Stimulated activated CD8-positive, alpha-beta memory T cell treated with anti-CD3 and anti-CD28 coated beads, Interleukin-7, amount 100 ng/mL, for 24 hours (primary cell): ENCODE measurements around the gene KCNG2.

Experiments used
- DNase-seq: peaks from one replicate; pipeline ENCODE4 v3.0.0-alpha.2; 2020; ENCODE audit warnings: low read depth

KCNG2 gene

DNA sequence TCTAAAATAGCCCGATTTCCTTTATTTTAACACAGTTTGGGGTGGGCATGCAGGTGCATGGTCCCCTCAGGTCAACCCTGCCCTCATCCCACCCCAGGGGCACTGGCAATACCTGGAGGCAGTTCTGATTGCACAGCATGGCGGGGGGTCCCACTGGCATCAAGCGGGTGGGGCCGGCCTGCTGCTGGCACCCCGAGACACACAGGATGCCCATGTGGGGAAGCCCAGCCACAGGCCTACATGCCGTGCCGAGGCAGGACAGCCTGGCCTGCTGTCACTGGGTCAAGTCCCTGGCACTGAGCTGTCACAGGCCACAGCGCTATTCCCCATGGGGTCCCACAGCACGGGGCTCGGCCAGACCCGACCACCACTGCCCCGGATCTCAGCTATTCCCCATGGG is 11.9 kb upstream of the KCNG2 start:
- DNase-seq: no peak

DNA sequence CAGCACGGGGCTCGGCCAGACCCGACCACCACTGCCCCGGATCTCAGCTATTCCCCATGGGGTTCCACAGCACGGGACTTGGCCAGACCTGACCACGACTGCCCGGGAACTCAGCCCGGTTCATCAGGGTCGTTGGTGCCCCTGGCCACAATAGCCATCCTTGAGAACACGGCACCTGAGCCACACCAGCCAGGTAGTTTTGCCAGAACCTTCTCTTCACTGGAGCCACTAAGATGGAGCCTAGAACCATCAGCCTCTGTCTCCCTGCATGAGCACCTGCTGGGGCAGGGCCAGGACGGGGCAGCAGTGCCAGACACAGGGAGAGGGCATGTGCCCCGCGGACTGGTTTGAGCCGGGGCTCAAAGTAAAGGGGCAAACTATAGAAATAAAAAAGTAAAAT is 11.4 kb upstream of the KCNG2 start:
- no peak for DNase-seq

DNA sequence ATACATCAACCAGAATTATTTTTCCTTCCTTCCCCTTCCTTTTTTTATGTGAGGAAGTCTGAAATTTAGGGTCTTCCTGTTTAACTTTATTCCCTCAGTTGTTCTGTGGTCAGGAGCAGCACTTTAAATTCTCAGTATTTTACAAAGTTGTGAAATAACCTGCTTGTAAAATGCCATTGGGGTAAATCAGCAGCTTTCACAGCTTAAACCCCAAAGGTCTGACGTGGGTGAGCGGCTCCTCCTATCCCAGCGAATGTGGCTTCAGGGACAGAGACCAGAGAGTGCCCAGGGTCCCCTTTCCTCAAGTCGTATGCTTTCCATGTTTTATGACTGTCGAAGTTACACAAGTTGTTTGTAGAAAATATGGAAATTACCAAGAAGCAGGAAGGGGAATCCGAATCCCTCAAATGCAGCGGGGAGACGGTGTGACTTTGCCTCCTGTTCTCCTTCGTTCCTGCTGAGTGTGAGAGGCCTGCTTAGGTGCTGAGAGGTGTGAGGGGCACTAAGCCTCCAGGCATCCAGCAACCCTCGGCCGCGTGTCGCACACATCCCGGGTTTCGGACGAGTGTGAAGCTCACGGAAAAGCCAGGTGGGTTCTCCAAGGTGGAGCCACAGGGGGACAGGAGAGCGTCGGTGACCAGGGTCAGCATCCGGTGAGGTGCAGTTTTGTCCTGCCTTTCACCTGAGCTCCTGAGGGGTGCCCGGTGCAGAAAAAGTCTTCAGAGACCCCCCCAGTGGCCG is 10.8 kb upstream of the KCNG2 start:
- DNase-seq: no peak

DNA sequence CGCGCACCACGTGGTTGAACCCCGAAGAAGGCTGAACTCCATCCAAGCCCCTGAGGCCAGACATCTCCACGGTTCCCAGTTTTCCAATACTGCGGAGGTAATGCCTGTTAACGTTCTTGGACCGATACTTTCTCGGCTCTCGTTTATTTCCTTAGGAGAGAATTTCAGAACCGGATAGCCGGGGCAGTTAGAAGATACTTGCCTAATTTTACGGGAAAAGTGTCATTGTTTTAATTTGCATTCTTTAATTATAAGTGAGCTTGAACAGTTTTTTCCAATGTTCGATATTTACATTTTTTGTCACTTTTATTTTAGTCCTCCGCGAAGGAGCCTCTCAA is 10.2 kb upstream of the KCNG2 start:
- no peak for DNase-seq

DNA sequence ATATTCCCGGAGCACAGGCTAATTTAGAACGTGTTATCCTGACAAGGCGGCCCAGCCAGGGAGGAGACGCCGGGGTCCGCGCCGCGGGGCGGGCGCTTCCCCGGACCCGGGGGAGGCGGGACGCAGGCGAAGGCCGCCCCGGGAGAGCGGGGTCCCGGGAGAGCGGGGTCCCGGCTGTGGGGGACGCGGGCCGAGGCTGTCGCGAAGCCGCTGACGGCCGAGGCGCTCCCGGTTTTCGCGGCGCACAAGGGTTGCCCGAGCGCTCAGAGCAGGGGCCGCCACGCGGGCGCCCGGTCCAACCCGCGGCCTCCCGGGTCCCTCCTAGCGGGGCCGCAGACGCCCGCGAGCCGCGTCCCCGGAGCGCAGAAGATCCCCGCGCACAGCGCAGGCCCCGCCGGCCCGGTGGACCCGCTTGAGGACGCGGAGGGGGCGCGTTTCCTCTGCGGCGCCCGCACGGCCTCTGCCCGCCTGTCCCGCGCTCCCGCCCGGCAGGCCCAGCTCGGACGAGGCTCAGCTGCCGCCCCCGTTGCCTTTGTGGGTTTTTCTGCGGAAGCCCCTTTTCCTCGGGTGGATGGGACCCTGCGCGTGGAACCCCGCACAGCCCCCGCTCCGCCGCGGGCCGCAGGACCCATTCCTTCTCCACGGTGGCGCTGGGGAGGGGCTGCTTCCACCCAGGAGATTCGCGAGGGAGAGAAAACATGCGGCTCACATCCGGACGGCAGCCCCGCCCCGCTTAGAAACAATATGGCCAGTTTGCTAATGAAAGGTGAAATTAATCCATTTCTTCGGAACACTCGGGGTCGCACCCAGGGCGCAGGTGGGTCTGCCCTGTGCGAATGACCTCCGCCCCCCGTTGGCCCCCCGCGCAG is 9.6 kb upstream of the KCNG2 start:
- DNase-seq: no peak

DNA sequence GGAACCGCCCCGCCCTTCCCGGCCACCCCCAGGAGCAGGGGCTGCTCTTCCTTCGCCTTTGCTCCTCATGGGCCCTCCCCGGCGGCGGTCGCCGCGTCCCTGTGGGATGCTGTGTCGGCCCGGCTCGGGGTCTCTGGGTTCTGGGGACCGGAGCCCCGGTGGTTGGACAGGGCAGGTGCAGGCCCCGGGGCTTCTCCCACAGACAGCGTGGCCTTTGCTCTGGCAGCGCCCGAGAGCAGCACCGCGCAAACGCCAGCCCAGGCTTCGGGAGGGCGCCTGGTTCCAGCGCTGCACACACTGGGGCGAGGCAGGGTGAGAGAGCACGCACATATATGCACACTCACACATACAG is 9.0 kb upstream of the KCNG2 start:
- no peak for DNase-seq

DNA sequence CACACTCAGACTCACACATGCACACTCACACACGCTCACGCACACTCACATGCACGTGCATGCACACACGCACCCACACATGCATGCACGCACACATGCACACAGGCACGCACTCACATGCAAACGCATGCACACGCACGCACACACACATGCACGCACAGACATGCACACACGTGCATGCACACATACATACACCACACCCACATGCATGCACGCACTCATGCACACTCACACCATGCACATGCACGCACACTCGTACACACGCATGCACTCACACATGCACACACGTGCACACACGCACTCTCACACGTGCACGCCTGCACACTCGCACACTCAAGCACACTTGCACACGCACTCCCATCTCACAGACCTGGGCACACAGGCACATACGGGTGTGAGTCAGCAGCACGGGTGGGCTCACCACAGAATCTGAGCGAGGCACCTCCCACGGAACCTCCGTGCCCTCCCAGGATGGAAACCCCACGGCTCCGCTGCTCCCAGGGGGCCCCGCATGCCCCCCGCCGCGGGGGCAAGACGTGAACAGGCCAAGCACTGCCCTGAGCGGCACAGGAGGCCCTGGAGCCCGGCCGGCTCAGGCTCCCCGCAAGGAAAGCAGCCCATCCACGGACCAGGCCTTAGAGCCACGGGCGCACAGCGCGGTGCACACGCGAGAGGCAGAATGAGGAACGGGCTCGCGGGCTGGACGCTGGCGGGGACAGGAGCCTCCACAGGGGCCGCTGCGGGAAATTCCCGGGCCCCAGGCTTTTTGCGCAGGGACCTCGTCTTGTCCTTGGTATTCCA is 8.4 kb upstream of the KCNG2 start:
- no peak for DNase-seq

DNA sequence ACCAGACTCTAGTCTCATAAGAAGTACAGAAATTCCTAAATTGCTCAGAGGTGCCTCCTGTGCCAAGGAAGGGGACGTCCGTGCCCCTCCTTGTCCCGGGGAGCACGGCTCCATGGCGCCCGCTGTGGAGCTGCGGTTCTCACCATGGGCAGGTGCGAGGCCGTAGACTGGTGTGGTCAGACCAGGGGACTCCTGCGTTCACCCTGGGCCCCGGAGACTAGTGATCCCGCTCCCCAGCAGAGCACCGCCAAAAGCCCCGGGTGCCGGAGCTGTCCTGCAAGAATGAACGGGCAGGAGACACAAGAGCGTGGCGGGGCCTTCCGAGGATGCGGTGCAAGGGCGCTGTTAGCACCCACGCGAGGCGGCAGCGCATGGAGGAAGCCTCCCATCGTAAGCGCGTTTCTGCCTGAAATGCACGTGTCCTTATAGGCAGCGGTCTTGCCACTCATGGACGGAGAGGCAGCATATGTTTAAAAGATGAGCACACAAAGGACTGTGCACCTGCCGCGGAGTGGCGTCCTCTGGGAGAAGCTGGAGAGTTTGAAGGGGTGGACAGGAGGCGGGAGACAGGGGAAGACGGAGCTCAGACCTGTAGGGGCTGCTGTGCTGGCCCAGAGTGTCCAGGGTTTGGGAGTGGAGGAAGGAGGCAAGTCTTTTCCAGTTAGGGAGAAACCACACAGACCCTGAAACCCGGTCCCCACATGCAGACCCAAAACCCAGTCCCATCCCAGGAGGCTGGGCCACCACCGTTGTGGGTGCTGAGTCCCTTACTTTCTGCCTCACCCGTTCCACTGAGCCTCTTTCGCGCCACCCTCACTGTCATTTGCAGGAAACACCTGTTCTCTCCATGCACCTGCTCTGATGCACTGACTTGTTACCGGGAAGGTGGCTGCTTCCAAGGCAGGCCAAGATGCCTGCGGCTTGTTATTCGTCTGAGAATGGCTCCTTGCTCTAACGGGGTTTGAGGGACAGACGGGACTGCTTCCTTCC is 7.5 kb upstream of the KCNG2 start:
- no peak for DNase-seq

DNA sequence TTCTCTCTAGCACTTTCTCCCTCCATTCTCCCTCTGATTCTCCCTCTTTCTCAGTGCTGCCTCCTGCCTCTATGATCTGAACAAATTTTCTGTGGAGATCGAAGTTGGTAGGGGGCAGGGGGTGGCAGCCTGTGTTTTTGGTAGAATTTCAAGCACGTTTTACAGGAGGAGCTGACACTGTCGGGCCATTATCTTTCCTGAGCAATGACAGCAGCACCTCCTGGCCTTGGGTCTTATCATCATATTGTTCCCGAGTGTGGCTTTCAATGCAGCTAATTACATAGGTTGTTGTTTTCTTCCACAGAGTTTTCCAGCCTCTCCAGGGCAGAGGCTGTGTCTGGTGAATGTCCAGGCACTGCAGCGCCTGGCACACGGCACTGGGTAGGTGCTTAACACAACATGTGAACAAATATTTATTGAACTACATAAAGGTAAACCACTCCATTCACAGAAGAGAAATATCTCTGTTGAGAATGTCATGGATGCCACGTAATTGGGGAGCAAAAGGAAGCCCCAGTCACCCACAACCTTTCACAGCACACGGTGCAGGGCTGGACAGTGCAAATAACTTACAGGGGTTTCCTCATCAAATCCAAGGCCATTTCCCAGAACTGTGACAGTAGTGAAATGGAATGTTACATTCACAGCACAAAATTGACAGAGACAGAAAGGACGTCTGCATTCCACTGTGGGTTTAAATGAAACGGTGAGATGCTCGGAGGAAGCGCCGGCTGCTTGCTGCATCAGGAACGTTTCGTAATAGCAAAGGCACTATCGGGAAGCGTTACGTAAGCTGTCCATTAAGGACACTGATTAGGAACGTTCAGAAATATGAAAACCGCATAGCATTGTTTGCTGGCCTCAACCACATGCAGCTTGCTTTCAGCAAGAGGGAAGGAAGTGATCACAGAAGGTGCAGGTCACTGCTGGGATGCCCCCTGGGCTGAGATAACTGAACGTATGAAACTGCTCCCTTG is 6.5 kb upstream of the KCNG2 start:
- DNase-seq: no peak

DNA sequence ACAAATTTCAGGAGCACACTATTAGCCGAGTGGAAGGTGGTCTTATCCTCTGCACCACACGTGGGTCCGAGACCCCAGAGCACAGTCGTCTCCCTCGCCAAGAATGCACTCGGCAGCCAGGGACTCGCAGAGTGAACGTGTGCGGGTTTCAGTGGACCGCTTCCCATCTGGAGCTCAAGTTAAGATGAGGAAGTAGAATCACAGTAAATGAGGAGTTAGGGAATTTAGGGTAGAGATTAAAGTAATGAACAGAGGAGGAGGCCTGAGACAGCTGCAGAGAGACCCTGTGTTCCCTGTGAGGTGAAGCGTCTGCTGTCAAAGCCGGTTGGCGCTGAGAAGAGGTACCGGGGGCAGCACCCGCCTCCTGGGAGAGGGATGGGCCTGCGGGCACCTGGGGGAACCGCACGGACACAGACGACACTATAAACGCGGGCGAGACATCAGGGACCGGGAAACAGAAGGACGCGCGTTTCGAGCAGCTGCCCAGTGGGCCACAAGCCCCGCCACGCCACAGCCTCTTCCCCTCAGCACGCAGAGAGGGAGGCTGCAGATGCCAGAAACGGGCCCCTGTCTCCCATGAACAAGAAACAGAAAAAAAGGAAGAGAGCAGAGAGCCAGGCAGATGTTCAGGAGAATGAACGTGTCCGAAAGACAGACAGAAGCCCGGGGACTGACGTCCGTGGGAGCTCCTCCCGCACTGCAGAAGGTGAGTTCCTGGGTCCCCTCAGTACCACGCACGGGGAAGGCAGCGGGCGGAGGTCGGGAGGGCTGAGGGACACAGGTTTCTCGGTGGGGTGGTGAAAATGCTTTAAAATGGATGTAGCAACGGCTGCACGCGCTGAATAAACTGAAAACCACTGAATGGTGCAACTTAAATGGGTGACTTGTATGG is 5.4 kb upstream of the KCNG2 start:
- DNase-seq: no peak

DNA sequence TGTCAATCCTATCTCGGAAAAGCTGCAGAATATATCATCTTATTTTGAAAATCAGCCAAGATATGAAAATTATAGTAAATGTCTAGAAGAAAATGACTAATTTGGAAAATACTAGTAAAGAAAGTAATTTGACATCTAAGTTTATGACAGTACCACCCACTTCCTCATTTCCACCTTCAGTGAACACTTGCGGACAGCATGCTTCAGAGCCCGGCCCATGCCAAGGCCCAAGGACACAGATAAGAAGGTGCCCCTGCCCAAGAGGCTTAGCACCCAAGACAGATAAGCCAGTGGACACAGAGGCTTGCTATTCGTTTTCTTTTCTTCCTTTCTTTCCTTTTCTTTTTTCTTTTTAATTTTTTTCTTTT is 4.8 kb upstream of the KCNG2 start:
- DNase-seq: no peak

DNA sequence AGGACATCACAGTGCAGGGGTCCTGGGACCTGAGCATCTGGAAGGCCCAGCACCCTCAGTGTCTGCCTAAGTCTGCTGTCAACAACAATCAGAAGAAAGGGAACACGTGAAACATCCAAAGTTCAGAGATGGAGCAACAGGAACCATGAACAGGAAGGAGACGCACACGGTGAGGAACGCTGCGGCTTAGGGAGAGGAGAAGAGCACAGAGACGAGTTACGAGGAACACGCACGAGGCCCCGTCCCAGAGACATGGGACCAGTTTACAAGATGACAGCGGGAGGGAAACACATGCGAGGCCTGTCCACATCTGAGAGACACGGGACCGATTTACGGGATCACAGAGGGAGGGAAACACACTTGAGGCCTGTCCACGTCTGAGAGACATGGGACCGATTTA is 2.9 kb upstream of the KCNG2 start:
- DNase-seq: no peak

DNA sequence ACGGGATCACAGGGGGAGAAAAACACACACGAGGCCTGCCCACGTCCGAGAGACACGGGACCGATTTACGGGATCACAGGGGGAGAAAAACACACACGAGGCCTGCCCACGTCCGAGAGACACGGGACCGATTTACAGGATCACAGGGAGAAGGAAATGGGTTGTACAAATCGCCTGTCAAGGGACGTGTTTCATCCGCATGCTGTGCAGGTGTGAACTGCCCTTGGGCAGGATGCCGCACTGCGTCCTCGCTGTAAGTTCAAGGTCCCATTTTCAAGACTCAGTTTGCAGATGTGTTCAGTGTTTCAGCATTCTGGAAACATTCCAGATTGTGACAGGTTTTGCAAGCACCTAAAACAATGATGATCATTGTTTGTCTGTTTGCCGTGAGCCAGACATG is 2.3 kb upstream of the KCNG2 start:
- no peak for DNase-seq

DNA sequence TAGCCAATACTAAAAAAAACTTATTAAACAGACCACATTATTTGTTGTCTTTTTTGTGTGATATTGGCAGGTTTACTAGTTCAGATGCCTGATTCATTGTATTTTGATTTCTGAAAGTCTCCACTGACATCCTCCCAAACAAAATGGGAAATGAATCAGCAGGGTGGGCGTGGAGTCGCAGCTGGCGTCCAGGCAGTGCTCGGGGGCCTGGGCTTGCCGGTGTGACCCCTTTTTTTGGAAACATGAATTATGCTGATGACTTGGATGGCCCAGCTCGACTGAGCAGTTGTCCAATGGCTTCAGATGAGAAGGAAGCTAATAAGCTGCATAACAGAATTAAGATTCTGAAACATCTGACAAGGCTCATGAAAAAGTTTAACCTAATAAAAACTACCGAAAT is 1.7 kb upstream of the KCNG2 start:
- DNase-seq: no peak

DNA sequence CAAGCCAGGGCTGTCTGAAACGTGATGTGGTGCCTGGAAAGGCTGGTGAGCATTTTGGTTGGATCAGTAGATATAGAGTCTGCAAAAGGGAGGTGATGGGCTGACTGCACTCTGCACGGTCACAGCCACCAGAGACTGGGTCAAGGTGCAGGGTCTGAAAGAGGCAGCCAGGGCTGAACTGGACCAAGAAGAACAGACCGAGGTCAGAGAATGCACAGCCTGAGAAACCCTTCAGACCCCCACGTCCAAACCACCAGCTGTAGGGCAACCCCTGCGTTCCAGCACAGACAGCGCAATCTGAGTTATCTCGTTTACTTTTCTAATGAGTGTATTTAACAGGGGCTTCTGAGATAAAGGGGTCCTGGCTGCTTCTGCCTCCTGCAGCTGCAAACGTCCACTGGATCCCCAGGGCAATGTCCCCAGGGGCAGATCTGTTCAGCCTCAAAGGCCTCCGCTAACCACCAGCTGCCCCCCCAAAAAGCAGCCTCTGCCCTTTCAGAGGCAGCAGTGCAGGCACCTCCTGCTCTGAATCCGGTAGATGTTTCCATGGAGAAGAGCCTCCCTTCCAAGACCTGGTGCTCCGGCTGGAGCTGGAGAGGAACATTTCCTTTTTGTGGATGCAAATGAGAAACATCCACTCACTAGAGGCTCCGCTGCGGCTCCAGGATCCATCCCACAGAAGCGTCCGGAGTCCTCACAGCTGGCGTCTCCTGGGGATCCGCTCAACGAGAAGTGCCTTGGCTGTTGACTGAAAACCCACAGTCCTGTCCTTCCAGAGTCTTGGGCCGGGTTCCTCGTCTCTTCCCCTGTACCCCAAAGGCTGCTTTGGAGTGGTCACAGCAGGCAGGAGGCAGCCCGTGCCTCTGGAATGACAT is 970 bp upstream of the KCNG2 start:
- DNase-seq: no peak

DNA sequence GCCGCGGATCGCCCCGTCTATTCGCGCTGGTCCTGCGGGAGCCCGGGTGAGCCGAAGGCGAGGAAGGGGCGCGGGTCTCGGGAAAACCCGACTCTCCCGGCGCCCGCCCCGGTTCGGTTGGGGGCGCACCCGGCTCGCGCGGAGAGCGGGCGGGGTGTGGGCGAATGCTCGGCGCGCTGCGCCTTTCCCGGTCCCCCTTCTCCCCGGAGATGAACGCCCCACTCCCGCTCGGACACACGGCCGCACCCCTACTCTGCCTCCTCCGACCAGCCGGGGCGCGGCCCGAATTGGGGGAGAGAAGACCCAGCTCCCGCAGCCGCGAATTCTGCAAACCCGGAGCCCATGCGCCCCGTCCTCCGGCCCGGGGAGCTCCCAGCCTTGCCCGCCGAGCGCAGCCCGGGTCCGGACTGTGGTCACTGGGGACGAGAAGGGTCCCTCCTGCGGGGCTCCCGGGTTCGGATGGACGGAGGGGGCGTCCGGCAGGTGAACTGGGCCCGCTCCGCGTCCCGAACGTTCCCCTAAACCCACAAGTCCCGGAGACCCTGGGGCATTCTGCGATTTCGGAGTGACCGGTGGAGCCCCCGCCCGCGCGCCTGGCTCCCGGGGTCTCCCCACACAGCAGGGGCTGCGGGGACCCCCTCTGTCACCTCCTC is 734 bp downstream of the KCNG2 start:
- DNase-seq: no peak

DNA sequence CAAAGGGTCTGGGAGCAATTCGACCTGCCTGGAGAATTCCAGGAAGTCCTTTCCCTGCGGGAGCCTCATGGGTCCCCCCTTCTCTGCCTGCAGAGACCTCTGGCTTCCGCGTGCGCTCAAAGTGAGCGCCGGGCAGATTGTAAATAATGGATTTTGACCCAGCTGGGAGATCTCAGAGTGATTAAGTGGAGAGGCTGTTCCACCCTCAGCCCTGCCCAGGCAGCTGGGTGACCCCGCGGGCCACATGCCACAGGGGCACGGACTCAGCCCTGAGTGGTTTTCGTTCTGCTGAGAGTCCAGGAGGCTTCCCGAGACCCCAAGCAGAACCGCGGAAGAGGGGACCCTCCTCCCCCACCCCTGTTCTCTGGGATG is 1.2 kb downstream of the KCNG2 start:
- DNase-seq: no peak
